ENCODE data around the gene ENDOD1. TPM values are rescaled to one million over a fixed set of nuclear protein-coding genes. Genes with fewer than 3 reads are reported as not detected.

The ENDOD1 gene
- total RNA-seq, 1 experiment from 2014 or later: 32.1 TPM

DNA sequence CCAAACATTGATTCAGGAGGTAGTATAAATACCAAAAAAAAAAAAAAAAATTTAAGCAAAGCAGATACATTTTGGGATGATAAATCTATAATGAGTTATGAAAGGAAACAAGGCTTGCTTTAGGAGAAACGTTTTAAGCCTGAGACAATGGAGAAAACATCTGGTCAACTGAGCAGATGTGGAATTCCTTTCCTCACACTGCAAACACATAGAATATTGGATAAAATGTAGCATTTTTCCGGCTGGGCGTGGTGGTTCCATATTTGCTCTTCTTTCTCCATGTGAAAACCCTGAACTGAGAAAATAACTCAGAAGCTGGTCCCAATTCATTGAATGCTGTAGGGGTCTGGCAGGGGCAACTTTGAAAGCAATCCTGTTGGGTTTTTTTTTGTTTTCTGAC, 33.9 kb downstream of the ENDOD1 start:
- no peaks in the 10 kb centered on the region for H3K79me2 ChIP-seq (ENCODE audit: low read length)
- CTCF ChIA-PET: no interaction called here
- no TSS peak for BruUV-seq (replicated peaks)

DNA sequence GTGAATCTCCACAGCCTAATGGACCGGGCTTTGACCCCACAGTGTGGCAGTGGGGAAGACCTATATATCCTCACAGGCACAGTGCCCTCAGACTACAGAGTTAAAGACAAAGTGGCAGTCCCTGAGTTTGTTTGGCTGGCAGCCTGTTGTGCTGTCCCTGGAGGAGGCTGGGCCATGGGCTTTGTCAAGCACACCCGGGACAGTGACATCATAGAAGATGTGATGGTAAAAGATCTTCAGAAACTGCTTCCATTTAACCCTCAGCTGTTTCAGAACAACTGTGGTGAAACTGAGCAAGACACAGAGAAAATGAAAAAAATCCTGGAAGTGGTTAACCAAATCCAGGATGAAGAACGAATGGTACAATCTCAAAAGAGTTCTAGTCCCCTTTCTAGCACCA, 39.0 kb downstream of the ENDOD1 start:
- Histone ChIP-seq H3K27ac (ENCODE audit: low read length) (no peak overlapping the region), H3K4me3 (ENCODE audit: low read length) (no peak overlapping the region), H3F3A (ENCODE audit: low read length, unreplicated experiment) (no peaks in the 10 kb centered on the region), H3K79me2 (ENCODE audit: low read length) (no peaks in the 10 kb centered on the region), H3K9me3 (ENCODE audit: low read length) (no peaks in the 10 kb centered on the region), H3K36me3 (ENCODE audit: low read depth, low read length) (0 out of 2 replicates have a peak, but pooled peaks cover 6% of the 10 kb centered on the region), H3K9me2 (replicated peaks; ENCODE audit: low read length) (no peaks in the 10 kb centered on the region), H4K20me1 (ENCODE audit: low read length) (no peaks in the 10 kb centered on the region), H2AFZ (ENCODE audit: low read length) (no peak overlapping the region), H3K9ac (ENCODE audit: low read length) (no peak overlapping the region), H3K4me1 (ENCODE audit: insufficient read depth, low read length) (peaks cover 10% of the 10 kb centered on the region), H3K4me2 (ENCODE audit: low read length) (no peak overlapping the region), H3K27me3 (ENCODE audit: low read length) (no peaks in the 10 kb centered on the region)
- TF ChIP-seq, protein P1, sequence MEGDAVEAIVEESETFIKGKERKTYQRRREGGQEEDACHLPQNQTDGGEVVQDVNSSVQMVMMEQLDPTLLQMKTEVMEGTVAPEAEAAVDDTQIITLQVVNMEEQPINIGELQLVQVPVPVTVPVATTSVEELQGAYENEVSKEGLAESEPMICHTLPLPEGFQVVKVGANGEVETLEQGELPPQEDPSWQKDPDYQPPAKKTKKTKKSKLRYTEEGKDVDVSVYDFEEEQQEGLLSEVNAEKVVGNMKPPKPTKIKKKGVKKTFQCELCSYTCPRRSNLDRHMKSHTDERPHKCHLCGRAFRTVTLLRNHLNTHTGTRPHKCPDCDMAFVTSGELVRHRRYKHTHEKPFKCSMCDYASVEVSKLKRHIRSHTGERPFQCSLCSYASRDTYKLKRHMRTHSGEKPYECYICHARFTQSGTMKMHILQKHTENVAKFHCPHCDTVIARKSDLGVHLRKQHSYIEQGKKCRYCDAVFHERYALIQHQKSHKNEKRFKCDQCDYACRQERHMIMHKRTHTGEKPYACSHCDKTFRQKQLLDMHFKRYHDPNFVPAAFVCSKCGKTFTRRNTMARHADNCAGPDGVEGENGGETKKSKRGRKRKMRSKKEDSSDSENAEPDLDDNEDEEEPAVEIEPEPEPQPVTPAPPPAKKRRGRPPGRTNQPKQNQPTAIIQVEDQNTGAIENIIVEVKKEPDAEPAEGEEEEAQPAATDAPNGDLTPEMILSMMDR (conservative IDR thresholded peaks at IDR 0.05; ENCODE audit: low read depth, low read length): no peak
- TF ChIP-seq EZH2 (IDR thresholded peaks at IDR 0.05; ENCODE audit: low read length, unreplicated experiment) (no peak), EZH2phosphoT487 (IDR thresholded peaks at IDR 0.05; ENCODE audit: borderline replicate concordance, low read length) (no peak)
- ChIA-PET POLR2A (ENCODE audit: unreplicated experiment) (no interaction called here), CTCF (no interaction called here)
- intact Hi-C loops (cut with micrococcal nuclease): no loop called here
- BruUV-seq (replicated peaks): no TSS peak
- DNase-seq (no peak), ATAC-seq (no peak)

More for the DNA sequence above, 33.9 kb downstream of the ENDOD1 start:
- Histone ChIP-seq H3K36me3 (ENCODE audit: low read depth, low read length) (0 out of 2 replicates have a peak, but pooled peaks cover 4% of the 10 kb centered on the region), H3K4me1 (ENCODE audit: insufficient read depth, low read length) (no peaks in the 10 kb centered on the region), H3K9me2 (replicated peaks; ENCODE audit: low read length) (no peaks in the 10 kb centered on the region), H2AFZ (ENCODE audit: low read length) (no peak overlapping the region), H3K4me2 (ENCODE audit: low read length) (no peak overlapping the region), H3F3A (ENCODE audit: low read length, unreplicated experiment) (no peaks in the 10 kb centered on the region), H3K4me3 (ENCODE audit: low read length) (no peak overlapping the region), H3K27ac (ENCODE audit: low read length) (no peak overlapping the region), H3K9me3 (ENCODE audit: low read length) (no peaks in the 10 kb centered on the region), H3K27me3 (ENCODE audit: low read length) (no peaks in the 10 kb centered on the region), H3K9ac (ENCODE audit: low read length) (no peak overlapping the region), H4K20me1 (ENCODE audit: low read length) (no peaks in the 10 kb centered on the region)
- POLR2A ChIA-PET (ENCODE audit: unreplicated experiment): no interaction called here
- DNase-seq (no peak), ATAC-seq (no peak)
- intact Hi-C loops (cut with micrococcal nuclease): no loop called here
- TF ChIP-seq EZH2phosphoT487 (IDR thresholded peaks at IDR 0.05; ENCODE audit: borderline replicate concordance, low read length) (no peak), EZH2 (IDR thresholded peaks at IDR 0.05; ENCODE audit: low read length, unreplicated experiment) (no peak)
- TF ChIP-seq, protein P1 (conservative IDR thresholded peaks at IDR 0.05; ENCODE audit: low read depth, low read length): no peak

DNA sequence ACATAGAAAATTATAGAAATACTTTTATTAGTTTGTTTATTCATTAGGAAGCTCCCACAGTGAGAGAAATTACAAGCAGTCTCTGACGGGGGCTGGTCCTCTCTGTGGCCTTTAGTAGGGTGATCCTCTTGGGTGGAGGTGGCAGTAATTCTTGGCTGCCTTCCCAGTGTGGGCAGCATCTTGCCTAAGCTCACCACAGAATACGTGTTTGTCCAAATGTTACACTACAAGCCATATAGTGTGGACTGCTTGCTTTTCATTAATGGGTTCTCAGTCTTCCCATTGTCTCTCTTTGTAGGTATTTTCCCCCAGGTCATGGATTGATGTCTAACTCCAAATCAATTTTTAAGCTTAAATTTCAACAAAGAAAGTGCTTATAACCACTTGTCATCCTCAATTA, 43.3 kb downstream of the ENDOD1 start:
- H3K9ac ChIP-seq (ENCODE audit: low read length): no peak overlapping the region
- no peak for ATAC-seq
- DNase-seq: peak; percentile 46
- H3K36me3 ChIP-seq (ENCODE audit: low read depth, low read length): 0 out of 2 replicates have a peak, but pooled peaks cover 6% of the 10 kb centered on the region
- peaks cover 26% of the 10 kb centered on the region for H3K4me1 ChIP-seq (ENCODE audit: insufficient read depth, low read length)
- POLR2A ChIA-PET (ENCODE audit: unreplicated experiment): interaction anchor here (0.8 kb wide), 1 partner anchor 15 kb away, joined by 3 read pairs; no protein-coding TSS in a partner anchor
- no peaks in the 10 kb centered on the region for H3K9me3 ChIP-seq (ENCODE audit: low read length)
- H3K79me2 ChIP-seq (ENCODE audit: low read length): no peaks in the 10 kb centered on the region
- H3K27me3 ChIP-seq (ENCODE audit: low read length): no peaks in the 10 kb centered on the region
- CTCF ChIA-PET: no interaction called here
- no peaks in the 10 kb centered on the region for H4K20me1 ChIP-seq (ENCODE audit: low read length)
- H3K4me2 ChIP-seq (ENCODE audit: low read length): no peak overlapping the region
- TF ChIP-seq EZH2phosphoT487 (IDR thresholded peaks at IDR 0.05; ENCODE audit: borderline replicate concordance, low read length) (no peak), EZH2 (IDR thresholded peaks at IDR 0.05; ENCODE audit: low read length, unreplicated experiment) (no peak)
- TF ChIP-seq, protein P1 (conservative IDR thresholded peaks at IDR 0.05; ENCODE audit: low read depth, low read length): no peak
- intact Hi-C loops (cut with micrococcal nuclease): no loop called here
- peaks cover 5% of the 10 kb centered on the region for H3F3A ChIP-seq (ENCODE audit: low read length, unreplicated experiment)
- H2AFZ ChIP-seq (ENCODE audit: low read length): no peak overlapping the region
- H3K4me3 ChIP-seq (ENCODE audit: low read length): no peak overlapping the region
- no peaks in the 10 kb centered on the region for H3K9me2 ChIP-seq (replicated peaks; ENCODE audit: low read length)
- H3K27ac ChIP-seq (ENCODE audit: low read length): no peak overlapping the region
- BruUV-seq (replicated peaks): no TSS peak
